GM13976 (cell line): ENCODE measurements around the gene ERFL.

Experiments used
- DNase-seq: peaks from one replicate; pipeline ENCODE4 v3.0.0; 2012; ENCODE audit warnings: low spot score
- CTCF ChIP-seq: IDR thresholded peaks from 2 replicates; pipeline ENCODE4 v1.5.1; 2012; ENCODE audit warnings: borderline replicate concordance, mild to moderate bottlenecking; ENCODE audit not compliant: insufficient read depth; ENCODE audit errors: extremely low read depth, missing control alignments, control extremely low read depth
- in situ Hi-C: fragments of 300-500 bp; cut with MboI; formaldehyde crosslinking; loops from one replicate; pipeline ENCODE4 v1.12.0; 2022; ENCODE audit warnings: low sequenced_read_pairs, mixed read lengths, inconsistent platforms; ENCODE audit not compliant: unreplicated experiment

Gene ERFL

GRCh38 chr19:41882568-41883462 is 45.4 kb downstream of the ERFL start, which contains the start of gene ARHGEF1:
Gene ARHGEF1, plus strand, starts transcription at chr19:41883184. Its CDS starts 4,899 bp downstream, at chr19:41888083.
- in situ Hi-C loops: loop anchor here (10.0 kb wide), 1 partner anchor 62 kb away; no protein-coding TSS in a partner anchor
- DNase-seq: peak; percentile 72
- no peak for TF ChIP-seq CTCF

GRCh38 chr19:41880329-41880708 is 47.9 kb downstream of the ERFL start:
- in situ Hi-C loops: loop anchor here (10.0 kb wide), 1 partner anchor 64 kb away; no protein-coding TSS in a partner anchor
- no peak for DNase-seq
- no peak for TF ChIP-seq CTCF

GRCh38 chr19:41879670-41880328 is 48.5 kb downstream of the ERFL start:
- in situ Hi-C loops: loop anchor here (10.0 kb wide), 1 partner anchor 65 kb away; no protein-coding TSS in a partner anchor
- DNase-seq: no peak
- TF ChIP-seq CTCF: no peak

GRCh38 chr19:41879080-41879479 is 49.2 kb downstream of the ERFL start:
- no peak for TF ChIP-seq CTCF
- in situ Hi-C loops: no loop called here
- no peak for DNase-seq

- in situ Hi-C loops: no loop called here
- DNase-seq: peak; percentile 77
- no peak for TF ChIP-seq CTCF
These were observed 50.0 kb downstream of the ERFL start for GRCh38 chr19:41877916-41878905.
